LoVo (cell line): ENCODE data around the gene SETD7.
A peak's percentile ranks its signal among the peaks of the same experiment; 100 is the strongest.
"Not testable (repeated sequence)": the region's sequence is repeated elsewhere in the genome, so short reads cannot be mapped to it uniquely, and the experiment has no call there.

ENCODE experiments used
- DNase-seq: peaks from one replicate; pipeline ENCODE4 v3.0.0-alpha.2; 2016; ENCODE audit warnings: low spot score

The SETD7 gene

DNA sequence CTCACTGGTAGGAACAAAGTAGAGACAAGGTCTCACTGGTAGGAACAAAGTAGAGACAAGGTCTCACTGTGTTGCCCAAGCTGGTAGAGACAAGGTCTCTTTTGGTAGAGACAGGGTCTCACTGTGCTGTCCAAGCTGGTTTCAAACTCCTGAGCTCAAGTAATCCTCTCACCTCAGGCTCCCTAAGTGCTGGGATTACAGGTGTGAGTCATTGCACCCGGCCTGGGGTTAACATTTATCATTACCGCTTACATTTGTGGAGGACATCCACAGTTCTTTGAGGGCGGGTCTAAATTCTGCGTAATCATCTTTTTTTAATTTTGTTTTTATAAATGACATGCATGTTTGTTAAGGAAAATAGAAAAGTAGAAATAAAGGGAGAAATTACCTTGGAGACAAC is 90.1 kb downstream of the SETD7 start:
- no peak for DNase-seq

DNA sequence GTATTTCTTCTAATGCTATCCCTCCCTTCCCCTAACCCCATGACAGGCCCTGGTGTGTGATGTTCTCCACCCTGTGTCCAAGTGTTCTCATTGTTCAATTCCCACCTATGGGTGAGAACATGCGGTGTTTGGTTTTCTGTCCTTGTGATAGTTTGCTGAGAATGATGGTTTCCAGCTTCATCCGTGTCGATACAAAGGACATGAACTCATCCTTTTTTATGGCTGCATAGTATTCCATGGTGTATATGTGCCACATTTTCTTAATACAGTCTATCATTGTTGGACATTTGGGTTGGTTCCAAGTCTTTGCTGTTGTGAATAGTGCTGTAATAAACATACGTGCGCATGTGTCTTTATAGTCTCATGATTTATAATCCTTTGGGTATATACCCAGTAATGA is 91.5 kb downstream of the SETD7 start:
- DNase-seq, result not testable (repeated sequence)

DNA sequence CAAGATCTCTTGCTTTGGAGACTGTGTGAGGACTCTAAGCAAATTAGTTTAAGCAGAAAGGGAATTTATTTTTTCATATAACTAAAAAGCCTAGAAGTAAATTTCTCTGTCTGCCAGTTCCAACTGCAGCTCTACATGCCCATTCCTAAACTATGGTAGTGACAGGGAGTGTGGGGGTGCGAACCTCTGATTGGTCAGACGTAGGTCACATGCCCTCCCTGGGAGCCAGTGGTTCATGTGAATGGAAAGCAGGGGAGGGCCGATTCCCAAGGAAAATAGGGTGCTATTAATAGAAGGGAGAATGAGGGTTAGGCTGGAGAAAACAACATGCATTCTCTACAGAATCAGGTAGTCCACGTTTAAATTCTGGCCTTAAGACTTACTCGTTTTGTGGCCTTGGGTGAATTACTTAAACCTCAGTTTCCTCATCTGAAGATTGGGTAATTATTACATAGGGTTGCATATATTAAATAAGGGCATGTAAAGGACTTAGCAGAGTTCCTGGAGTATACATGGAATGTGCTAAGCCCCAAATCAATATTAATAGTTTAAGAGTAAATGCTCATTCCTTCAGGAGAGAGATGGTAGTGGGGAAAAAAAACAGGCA is 94.9 kb downstream of the SETD7 start:
- no peak for DNase-seq

DNA sequence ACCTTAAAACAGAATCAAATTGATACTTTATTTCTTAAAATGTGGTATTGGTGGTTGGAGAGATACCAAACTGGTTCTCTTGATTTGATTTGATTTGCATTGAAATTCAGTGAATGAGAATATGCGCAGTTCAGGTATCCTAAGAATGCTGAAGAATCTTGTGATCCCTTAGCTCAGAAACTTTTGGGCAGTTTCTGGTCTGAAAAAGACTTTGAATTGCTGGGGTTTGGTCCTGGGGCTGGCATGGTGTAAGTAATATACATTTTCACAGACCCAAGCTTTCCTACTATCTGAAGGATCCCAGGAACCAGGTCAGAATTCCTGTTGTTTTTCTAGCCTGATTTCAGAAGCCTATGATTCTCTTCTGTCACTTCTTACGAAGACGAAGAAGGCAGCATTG is 95.5 kb downstream of the SETD7 start:
- DNase-seq, result no peak

DNA sequence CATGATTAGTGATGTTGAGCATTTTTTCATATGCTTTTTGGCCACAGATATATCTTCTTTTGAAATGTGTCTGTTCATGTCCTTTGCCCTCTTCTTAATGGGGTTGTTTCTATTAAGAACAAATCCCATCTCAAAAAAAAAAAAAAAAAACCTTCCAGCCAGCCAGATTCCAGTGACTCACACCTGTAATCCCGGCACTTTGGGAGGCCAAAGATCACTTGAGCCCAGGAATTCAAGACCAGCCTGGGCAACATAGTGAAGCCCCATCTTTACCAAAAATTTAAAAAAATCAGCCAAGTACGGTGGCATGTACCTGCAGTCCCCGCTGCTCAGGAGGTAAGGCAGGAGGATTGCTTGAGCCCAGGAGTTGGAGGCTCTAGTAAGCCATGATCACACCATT is 97.0 kb downstream of the SETD7 start:
- DNase-seq, result peak; percentile 49

DNA sequence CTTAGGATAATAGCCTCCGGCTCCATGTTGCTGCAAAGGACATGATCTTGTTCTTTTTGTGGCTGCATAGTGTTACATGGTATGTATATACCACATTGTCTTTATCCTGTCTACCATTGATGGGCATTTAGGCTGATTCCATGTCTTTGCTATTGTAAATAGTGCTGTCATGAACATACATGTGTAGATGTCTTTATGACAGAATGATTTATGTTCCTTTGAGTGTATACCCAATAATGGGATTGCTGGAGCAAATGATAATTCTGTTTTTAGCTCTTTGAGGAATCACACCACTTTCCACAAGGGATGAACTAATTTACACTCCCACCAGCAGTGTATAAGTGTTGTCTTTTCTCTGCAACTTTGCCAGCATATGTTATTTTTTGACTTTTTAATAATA is 97.5 kb downstream of the SETD7 start:
- no peak for DNase-seq

DNA sequence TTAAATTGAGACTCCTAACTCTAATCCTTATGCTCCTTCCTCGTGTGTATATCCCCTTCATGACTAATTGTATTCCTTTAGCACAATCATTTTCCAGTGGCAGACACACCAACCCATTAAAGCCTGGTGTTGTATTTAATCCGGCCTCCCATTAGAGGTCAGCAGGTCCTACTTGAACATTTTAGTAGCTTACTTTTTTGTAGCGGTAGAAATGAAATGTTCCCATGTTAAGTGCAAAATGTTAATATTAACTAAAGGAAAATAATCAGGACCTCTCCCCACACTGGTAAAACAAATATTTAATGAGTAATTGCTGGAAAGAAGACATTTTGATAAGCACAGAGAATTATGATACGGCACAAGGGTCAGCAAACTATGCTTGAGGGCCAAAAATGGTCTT is 98.7 kb downstream of the SETD7 start:
- no peak for DNase-seq

DNA sequence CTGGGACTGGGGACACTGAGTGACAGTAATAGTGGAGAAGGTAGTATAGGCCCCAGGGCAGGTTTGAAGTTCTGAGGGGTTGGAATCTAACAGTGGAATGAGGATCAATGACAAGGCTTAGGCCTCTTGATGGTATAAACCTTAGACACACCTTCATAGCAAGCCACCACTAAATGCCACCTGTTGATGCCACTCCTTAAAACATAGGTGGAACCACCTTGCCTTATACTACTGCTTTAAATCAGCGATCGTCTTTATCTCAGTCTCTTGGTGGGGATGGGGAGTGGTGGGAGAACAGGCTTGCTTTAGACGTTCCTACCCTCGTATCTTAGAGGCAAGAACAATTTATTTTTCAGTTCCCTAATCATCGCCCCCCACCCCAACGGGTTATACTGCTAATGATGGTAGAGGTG is 100.9 kb downstream of the SETD7 start:
- peak; percentile 25 for DNase-seq

DNA sequence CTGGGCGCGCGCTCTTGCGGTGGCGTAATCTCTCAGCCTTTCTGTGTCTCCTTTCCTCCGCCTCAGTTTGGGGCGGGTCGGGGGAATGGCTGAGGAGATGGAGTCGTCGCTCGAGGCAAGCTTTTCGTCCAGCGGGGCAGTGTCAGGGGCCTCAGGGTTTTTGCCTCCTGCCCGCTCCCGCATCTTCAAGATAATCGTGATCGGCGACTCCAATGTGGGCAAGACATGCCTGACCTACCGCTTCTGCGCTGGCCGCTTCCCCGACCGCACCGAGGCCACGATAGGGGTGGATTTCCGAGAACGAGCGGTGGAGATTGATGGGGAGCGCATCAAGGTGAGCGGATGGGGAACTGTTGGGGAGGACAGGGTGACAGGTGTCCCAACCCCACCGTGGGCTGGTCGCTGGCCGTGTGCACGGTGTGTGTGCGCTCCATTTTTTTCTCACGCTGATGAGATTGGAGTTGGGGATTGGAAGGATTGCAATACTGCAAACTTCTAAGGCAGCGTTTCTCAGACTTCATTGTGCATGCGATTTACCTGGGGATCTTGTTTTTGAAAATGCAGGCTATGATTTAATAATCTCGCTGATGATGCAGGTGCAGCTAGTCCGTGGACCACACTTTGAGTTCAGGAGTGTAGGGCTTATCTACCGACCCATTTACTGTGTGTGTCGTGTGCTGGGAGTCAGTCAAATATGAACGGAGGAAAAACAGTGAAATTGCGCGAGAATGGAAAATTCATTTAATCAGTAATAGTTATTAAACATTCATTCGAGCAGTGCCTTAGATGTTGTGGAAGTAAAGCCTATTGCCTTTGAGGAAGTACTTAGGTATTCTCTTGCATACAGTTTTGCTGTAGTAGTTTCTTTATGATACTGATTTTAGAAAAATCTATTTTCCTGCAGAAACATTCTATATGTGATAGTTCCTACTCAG is 101.6 kb downstream of the SETD7 start, which contains the start of gene RAB33B:
Gene RAB33B (plus strand): TSS at position 11 of the 935 bp plus-strand sequence. CDS start 75 bp downstream, at position 86.
- no peak for DNase-seq

DNA sequence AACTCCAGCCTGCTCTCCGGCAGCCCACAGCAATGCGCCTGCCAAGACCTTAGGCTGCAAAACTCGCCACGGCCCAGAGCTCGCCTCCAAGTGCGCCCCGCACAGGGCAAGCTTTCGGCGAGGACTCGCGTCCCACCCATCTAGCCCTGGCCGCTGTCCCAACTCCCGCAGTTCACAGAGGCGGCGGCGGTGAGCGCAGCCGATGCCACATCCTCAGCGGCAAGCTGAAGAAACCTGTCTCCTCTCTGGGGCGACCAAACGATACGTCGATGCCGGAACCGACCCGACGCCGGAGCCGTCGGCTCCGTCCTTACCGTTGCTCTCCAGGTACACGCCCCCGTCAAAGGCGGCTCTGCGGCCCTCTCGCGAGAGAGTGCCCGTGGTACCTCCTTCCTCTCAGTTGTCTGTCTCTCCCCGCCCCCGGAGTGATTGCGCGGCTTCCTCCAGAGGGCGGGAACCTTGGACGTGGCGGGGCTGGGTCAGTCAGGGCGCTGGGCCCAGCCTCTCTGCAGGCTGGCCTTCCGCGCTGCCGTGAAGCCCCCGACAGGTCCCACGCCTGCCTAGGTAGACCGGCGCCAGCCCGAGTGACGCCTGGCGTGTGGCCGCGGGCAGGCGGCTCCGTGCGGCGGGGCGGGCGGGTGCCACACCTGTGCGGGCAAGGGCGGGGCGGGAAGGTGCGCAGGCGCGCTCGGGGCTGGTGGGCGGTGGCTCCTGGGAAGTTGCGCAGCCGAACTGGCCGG is 102.5 kb downstream of the SETD7 start:
- peak; percentile 95 for DNase-seq

DNA sequence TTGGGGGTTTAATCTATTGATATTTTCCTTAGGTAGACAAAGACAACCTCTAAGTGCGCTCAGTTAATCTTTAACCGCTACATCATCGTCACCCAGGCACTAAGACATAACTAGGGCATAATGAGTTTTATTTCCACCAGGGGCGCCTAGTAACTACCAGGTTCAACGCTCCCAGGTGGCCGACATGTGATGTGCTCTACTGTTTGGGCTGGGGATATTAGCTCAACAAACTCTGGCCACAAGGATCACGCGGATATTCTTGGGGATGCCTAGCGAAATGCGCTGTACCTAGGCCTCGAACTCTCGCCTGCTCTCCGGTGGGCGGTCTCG is 103.0 kb downstream of the SETD7 start:
- DNase-seq, result peak; percentile 84

DNA sequence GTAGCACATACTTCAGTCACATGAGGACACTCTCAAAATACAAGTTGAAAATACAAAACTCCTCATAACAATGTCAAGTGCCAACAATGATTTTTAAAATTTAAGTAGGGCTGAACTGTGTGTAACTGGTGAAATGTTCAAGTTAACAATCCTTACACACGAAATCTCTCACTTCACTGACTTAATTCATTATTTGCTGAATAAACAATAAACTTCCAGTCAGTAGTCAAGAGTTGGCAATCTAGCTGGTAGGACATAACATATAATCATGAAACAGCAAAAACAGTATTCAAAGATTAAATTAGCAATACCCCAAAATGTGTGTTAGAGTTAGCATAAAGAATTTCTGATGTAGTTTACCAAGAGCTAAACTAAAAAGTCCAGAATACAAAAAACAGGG is 104.0 kb downstream of the SETD7 start:
- no peak for DNase-seq

DNA sequence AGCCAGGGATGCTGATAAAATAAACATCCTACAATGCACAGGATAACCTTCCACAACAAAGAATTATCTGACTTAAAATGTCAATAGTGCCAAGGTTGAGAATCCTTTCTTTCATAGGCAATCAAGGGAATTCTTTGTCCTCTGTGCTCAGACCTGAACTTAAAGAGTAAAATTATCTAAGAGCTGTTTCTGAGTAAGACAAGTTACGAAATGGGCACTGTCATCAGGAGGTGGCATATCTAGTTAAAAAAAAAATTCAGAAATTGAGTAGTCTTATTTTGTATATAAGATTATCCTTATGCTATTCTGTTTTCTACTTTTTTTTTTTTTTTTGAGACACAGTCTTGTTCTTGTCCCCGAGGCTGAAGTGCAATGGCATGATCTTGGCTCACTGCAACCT is 105.4 kb downstream of the SETD7 start:
- no peak for DNase-seq

DNA sequence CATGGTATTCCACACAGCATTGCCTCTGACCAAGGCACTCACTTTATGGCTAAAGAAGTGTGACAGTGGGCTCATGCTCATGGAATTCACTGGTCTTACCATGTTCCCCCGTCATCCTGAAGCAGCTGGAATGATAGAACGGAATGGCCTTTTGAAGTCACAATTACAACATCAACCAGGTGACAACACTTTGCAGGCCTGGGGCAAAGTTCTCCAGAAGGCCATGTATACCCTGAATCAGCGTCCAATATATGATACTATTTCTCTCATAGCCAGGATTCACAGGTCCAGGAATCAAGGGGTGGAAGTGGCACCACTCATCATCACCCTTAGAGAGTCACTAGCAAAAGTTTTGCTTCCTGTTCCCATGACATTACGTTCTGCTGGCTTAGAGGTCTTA is 108.9 kb downstream of the SETD7 start:
- not testable (repeated sequence) for DNase-seq
